HCT116 (cell line): ENCODE results near the gene NMS.

ENCODE experiments used
- CTCF ChIP-seq, 3 experiments: fragments of 200-600 bp in 1 of 3; sonication (generic) in 1 of 3; IDR thresholded peaks in 2 of 3; conservative IDR thresholded peaks in 1 of 3; 2 replicates each; pipeline ENCODE4 v1.5.1; 2012 to 2017; ENCODE audit warnings: low read depth in 2 of 3, low read length in 2 of 3, antibody characterized with exemption in 1 of 3, borderline replicate concordance in 1 of 3, control low read depth in 1 of 3, mild to moderate bottlenecking in 1 of 3, mixed read lengths in 1 of 3, mixed run types in 1 of 3, moderate library complexity in 1 of 3; ENCODE audit not compliant: insufficient read depth in 1 of 3
- EZH2 ChIP-seq: fragments of 200-600 bp; sonication (generic); IDR thresholded peaks from 2 replicates; pipeline ENCODE4 v1.6.1; 2017; ENCODE audit warnings: antibody characterized with exemption, mixed run types
- POLR2A ChIP-seq: IDR thresholded peaks from 2 replicates; pipeline ENCODE4 v1.7.0; 2011; ENCODE audit warnings: borderline replicate concordance; ENCODE audit not compliant: insufficient read depth, insufficient read length; ENCODE audit errors: extremely low read depth
- SRF ChIP-seq: IDR thresholded peaks from 2 replicates; pipeline ENCODE4 v1.6.1; 2012; ENCODE audit warnings: low read depth
- ZNF274 ChIP-seq: fragments of 200-500 bp; sonication (Bioruptor generic); IDR thresholded peaks from 2 replicates; pipeline ENCODE4 v1.6.1; 2014; ENCODE audit warnings: mild to moderate bottlenecking, low read depth, low read length, inconsistent platforms

- TF ChIP-seq CTCF (IDR thresholded peaks at IDR 0.05 in 2 of 3, conservative IDR thresholded peaks at IDR 0.05 in 1 of 3; ENCODE audit: borderline replicate concordance in 1 of 3, insufficient read depth in 1 of 3, low read depth in 2 of 3, low read length in 2 of 3) (no peak), POLR2A (no peak), SRF (no peak), EZH2 (no peak), ZNF274 (no peak)
Observed at GRCh38 chr2:100522430-100522829, 52.1 kb downstream of the NMS start.
